ENCODE data around the gene APBB3. TPM values are rescaled to one million over a fixed set of nuclear protein-coding genes. Genes with fewer than 3 reads are reported as not detected.

The APBB3 gene
- total RNA-seq, 2 donors from 2014 or later, result 27.0 to 28.3 TPM

DNA sequence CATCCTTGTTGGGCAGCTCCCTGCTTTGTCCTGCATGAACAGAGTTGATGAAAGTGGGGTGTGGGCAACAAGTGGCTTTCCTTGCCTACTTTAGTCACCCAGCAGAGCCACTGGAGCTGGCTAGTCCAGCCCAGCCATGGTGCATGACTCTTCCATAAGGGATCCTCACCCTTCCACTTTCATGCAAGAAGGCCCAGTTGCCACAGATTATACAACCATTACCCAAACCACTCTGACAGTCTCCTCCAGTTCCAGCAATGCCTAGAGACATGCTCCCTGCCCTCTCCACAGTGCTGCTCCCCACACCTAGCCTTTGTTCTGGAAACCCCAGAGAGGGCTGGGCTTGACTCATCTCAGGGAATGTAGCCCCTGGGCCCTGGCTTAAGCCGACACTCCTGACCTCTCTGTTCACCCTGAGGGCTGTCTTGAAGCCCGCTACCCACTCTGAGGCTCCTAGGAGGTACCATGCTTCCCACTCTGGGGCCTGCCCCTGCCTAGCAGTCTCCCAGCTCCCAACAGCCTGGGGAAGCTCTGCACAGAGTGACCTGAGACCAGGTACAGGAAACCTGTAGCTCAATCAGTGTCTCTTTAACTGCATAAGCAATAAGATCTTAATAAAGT, 4.2 kb upstream of the APBB3 start:
- H3K4me3 ChIP-seq, result no peak overlapping the region
- H3K27me3 ChIP-seq, result no peaks in the 10 kb centered on the region
- H3K4me1 ChIP-seq, result peaks cover 20% of the 10 kb centered on the region
- intact Hi-C loops (cut with DNase I), result loop anchor here (10.0 kb wide), 1 partner anchor 76 kb away; the partner anchor contains the start of genes IK and NDUFA2
- DNase-seq (no peak), ATAC-seq (no peak)
- H3K27ac ChIP-seq, result no peak overlapping the region
- WGBS, 2 donors, result 95 to 100% methylated on average over 1 to 2 of the region's 2 CpGs
- TF ChIP-seq, protein P1, sequence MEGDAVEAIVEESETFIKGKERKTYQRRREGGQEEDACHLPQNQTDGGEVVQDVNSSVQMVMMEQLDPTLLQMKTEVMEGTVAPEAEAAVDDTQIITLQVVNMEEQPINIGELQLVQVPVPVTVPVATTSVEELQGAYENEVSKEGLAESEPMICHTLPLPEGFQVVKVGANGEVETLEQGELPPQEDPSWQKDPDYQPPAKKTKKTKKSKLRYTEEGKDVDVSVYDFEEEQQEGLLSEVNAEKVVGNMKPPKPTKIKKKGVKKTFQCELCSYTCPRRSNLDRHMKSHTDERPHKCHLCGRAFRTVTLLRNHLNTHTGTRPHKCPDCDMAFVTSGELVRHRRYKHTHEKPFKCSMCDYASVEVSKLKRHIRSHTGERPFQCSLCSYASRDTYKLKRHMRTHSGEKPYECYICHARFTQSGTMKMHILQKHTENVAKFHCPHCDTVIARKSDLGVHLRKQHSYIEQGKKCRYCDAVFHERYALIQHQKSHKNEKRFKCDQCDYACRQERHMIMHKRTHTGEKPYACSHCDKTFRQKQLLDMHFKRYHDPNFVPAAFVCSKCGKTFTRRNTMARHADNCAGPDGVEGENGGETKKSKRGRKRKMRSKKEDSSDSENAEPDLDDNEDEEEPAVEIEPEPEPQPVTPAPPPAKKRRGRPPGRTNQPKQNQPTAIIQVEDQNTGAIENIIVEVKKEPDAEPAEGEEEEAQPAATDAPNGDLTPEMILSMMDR (IDR thresholded peaks at IDR 0.05), result no peak
- no peak for TF ChIP-seq POLR2A (IDR thresholded peaks at IDR 0.05)
- H3K36me3 ChIP-seq (replicated peaks in 1 of 2; ENCODE audit: insufficient read depth in 1 of 2, low read depth in 2 of 2), result no peaks in the 10 kb centered on the region
- no peaks in the 10 kb centered on the region for H3K9me3 ChIP-seq

DNA sequence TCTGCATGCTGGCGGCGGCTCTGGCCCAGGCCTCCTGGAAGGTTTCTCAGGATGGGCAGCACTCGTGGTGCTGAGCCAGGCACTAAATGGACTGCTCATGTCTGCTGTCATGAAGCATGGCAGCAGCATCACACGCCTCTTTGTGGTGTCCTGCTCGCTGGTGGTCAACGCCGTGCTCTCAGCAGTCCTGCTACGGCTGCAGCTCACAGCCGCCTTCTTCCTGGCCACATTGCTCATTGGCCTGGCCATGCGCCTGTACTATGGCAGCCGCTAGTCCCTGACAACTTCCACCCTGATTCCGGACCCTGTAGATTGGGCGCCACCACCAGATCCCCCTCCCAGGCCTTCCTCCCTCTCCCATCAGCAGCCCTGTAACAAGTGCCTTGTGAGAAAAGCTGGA, 3.5 kb upstream of the APBB3 start:
- H3K27ac ChIP-seq, result no peak overlapping the region
- no peak for TF ChIP-seq POLR2A (IDR thresholded peaks at IDR 0.05)
- TF ChIP-seq, protein P1 (IDR thresholded peaks at IDR 0.05), result no peak
- peaks cover 27% of the 10 kb centered on the region for H3K4me1 ChIP-seq
- no peaks in the 10 kb centered on the region for H3K9me3 ChIP-seq
- no peaks in the 10 kb centered on the region for H3K36me3 ChIP-seq (replicated peaks in 1 of 2; ENCODE audit: insufficient read depth in 1 of 2, low read depth in 2 of 2)
- H3K4me3 ChIP-seq, result no peak overlapping the region
- ATAC-seq, result no peak
- no peak for DNase-seq
- WGBS, 2 donors, result 95 to 97% methylated on average over 13 of the region's 13 CpGs
- intact Hi-C loops (cut with DNase I), result loop anchor here (10.0 kb wide), 1 partner anchor 77 kb away; the partner anchor contains the start of genes IK and NDUFA2
- H3K27me3 ChIP-seq, result no peaks in the 10 kb centered on the region

DNA sequence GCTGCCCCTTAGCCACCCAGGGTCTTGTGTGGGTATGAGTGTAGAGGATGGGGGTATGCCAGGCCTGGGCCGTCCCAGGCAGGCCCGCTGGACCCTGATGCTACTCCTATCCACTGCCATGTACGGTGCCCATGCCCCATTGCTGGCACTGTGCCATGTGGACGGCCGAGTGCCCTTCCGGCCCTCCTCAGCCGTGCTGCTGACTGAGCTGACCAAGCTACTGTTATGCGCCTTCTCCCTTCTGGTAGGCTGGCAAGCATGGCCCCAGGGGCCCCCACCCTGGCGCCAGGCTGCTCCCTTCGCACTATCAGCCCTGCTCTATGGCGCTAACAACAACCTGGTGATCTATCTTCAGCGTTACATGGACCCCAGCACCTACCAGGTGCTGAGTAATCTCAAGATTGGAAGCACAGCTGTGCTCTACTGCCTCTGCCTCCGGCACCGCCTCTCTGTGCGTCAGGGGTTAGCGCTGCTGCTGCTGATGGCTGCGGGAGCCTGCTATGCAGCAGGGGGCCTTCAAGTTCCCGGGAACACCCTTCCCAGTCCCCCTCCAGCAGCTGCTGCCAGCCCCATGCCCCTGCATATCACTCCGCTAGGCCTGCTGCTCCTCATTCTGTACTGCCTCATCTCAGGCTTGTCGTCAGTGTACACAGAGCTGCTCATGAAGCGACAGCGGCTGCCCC, 2.9 kb upstream of the APBB3 start:
- ATAC-seq (no peak), DNase-seq (no peak)
- Histone ChIP-seq H3K4me3 (no peak overlapping the region), H3K36me3 (replicated peaks in 1 of 2; ENCODE audit: insufficient read depth in 1 of 2, low read depth in 2 of 2) (no peaks in the 10 kb centered on the region), H3K27ac (no peak overlapping the region), H3K9me3 (no peaks in the 10 kb centered on the region), H3K4me1 (peaks cover 33% of the 10 kb centered on the region), H3K27me3 (no peaks in the 10 kb centered on the region)
- WGBS, 2 donors, result 90 to 97% methylated on average over 12 to 20 of the region's 22 CpGs
- TF ChIP-seq POLR2A (IDR thresholded peaks at IDR 0.05), result no peak
- TF ChIP-seq, protein P1 (IDR thresholded peaks at IDR 0.05), result no peak
- intact Hi-C loops (cut with DNase I), result loop anchor here (10.0 kb wide), 1 partner anchor 78 kb away; the partner anchor contains the start of genes IK and NDUFA2

DNA sequence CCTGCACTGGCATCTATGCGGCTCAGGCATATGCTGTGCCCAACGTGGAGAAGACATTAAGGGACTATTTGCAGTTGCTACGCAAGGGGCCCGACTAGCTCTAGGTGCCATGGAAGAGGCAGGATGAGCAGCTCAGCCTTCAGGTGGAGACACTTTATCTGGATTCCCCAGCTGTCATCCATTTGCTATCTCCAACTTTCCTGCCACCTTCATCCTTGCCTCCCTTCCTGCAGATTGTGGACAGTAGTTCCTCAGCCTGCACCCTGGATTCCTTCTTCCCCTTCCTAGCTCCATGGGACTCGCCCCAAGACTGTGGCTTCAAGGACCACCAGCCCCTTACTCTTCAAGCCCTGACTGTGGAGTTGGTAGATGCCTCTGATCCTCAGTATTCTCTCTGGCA, 2.3 kb upstream of the APBB3 start:
- Histone ChIP-seq H3K36me3 (replicated peaks in 1 of 2; ENCODE audit: insufficient read depth in 1 of 2, low read depth in 2 of 2) (no peaks in the 10 kb centered on the region), H3K27ac (no peak overlapping the region), H3K9me3 (no peaks in the 10 kb centered on the region), H3K27me3 (no peaks in the 10 kb centered on the region), H3K4me3 (no peak overlapping the region), H3K4me1 (peaks cover 36% of the 10 kb centered on the region)
- ATAC-seq (no peak), DNase-seq (no peak)
- WGBS, 2 donors, result 88% methylated on average over 5 of the region's 5 CpGs
- intact Hi-C loops (cut with DNase I), result loop anchor here (10.0 kb wide), 1 partner anchor 78 kb away; the partner anchor contains the start of genes IK and NDUFA2
- TF ChIP-seq POLR2A (IDR thresholded peaks at IDR 0.05), result no peak
- TF ChIP-seq, protein P1 (IDR thresholded peaks at IDR 0.05), result no peak
